Smooth muscle cell (in vitro differentiated cells): Measurements from ENCODE around the gene CDC7. TPM values are rescaled to one million over a fixed set of nuclear protein-coding genes. Genes with fewer than 3 reads are reported as not detected.

ENCODE experiments used
- DNase-seq: peaks from one replicate; lab custom pipeline; 2025; ENCODE audit not compliant: unreplicated experiment; lab: John Stamatoyannopoulos, UW
- H2AFZ ChIP-seq: fragments of 200-600 bp; sonication (generic); 2 replicates; pipeline ENCODE4 v1.6.0; 2016; ENCODE audit warnings: antibody characterized with exemption, low read depth, mild to moderate bottlenecking
- H3F3A ChIP-seq: fragments of 200-600 bp; sonication (generic); 2 replicates; pipeline ENCODE4 v1.6.0; 2017; ENCODE audit warnings: antibody characterized with exemption, low read depth
- H3K27ac ChIP-seq: fragments of 200-600 bp; sonication (generic); 2 replicates; pipeline ENCODE4 v1.5.1; 2016; ENCODE audit warnings: low read depth, mild to moderate bottlenecking
- H3K27me3 ChIP-seq: fragments of 200-600 bp; sonication (generic); 2 replicates; pipeline ENCODE4 v1.6.1; 2016; ENCODE audit warnings: low read depth, mild to moderate bottlenecking
- H3K36me3 ChIP-seq: fragments of 200-600 bp; sonication (generic); 2 replicates; pipeline ENCODE4 v1.5.1; 2016; ENCODE audit warnings: low read depth
- H3K4me1 ChIP-seq: fragments of 200-600 bp; sonication (generic); 2 replicates; pipeline ENCODE4 v1.5.1; 2016; ENCODE audit warnings: low read depth
- H3K4me2 ChIP-seq: fragments of 200-600 bp; sonication (generic); 2 replicates; pipeline ENCODE4 v1.6.0; 2016; ENCODE audit warnings: mild to moderate bottlenecking
- H3K4me3 ChIP-seq: fragments of 200-600 bp; sonication (generic); 2 replicates; pipeline ENCODE4 v1.5.1; 2016; ENCODE audit warnings: mild to moderate bottlenecking
- H3K79me2 ChIP-seq: fragments of 200-600 bp; sonication (generic); 2 replicates; pipeline ENCODE4 v1.6.0; 2016; ENCODE audit warnings: low read depth, mild to moderate bottlenecking
- H3K9ac ChIP-seq: fragments of 200-600 bp; sonication (generic); 2 replicates; pipeline ENCODE4 v1.6.0; 2016; ENCODE audit warnings: low read depth
- H3K9me3 ChIP-seq: fragments of 200-600 bp; sonication (generic); replicated peaks from 2 replicates; pipeline ENCODE4 v1.5.1; 2016; ENCODE audit warnings: low read depth
- H4K20me1 ChIP-seq: fragments of 200-600 bp; sonication (generic); 2 replicates; pipeline ENCODE4 v1.6.0; 2016; ENCODE audit warnings: low read depth
- WGBS: methylation state at CpG from one replicate; pipeline ENCODE4 v1.1.7; 2016; ENCODE audit warnings: low lambda C conversion rate; 5-methylcytosine and 5-hydroxymethylcytosine counted together
- polyA plus RNA-seq: library from polyadenylated mRNA; unstranded; fragments of >200 nt; fragmentation: Nextera tagmentation; extraction: Ambion mirVana; gene quantifications from 2 replicates; pipeline ENCODE4 v1.2.1, GENCODE V29; 2016
- total RNA-seq: library from RNA; depleted of rRNA; stranded (reverse); fragments of >200 nt; gene quantifications from 2 replicates; pipeline ENCODE4 v1.2.3, GENCODE V29; 2014
- TF ChIP-seq, protein P1 (sequence below): fragments of 200-600 bp; sonication (generic); IDR thresholded peaks from 2 replicates; pipeline ENCODE4 v1.5.1; 2017; ENCODE audit warnings: borderline replicate concordance, mild to moderate bottlenecking, antibody characterized with exemption; ENCODE audit not compliant: insufficient read depth, poor library complexity, severe bottlenecking

CDC7 gene
- total and polyA plus RNA-seq, 2 experiments from 2014 or later: 10.1 to 11.2 TPM

DNA sequence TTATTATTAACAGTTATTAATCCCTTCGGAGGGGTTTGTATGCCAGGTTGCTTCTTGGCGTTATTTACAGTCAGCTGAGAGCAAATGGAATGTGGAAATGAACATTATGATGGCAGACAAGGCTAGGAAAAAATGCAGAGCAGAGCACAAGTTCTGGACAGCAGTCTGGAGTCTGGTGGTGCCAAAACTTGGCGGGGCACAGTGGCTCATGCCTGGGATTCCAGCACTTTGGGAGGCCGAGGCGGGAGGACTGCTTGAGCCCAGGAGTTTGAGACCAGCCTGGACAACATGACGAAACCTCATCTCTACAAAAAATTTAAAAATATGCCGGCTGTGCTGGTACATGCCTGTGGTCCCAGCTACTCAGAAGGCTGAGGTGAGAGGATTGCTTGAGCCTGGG, 67.6 kb downstream of the CDC7 start:
- no peak for DNase-seq
- Histone ChIP-seq H2AFZ (no peak overlapping the region), H3K9ac (no peak overlapping the region), H3K4me3 (no peak overlapping the region), H3K4me1 (peaks cover 9% of the 10 kb centered on the region), H3K27me3 (no peaks in the 10 kb centered on the region), H3K4me2 (no peak overlapping the region), H4K20me1 (no peaks in the 10 kb centered on the region), H3K79me2 (no peaks in the 10 kb centered on the region), H3F3A (peaks cover 4% of the 10 kb centered on the region), H3K36me3 (no peaks in the 10 kb centered on the region), H3K9me3 (no peaks in the 10 kb centered on the region), H3K27ac (no peak overlapping the region)
- TF ChIP-seq, protein P1, sequence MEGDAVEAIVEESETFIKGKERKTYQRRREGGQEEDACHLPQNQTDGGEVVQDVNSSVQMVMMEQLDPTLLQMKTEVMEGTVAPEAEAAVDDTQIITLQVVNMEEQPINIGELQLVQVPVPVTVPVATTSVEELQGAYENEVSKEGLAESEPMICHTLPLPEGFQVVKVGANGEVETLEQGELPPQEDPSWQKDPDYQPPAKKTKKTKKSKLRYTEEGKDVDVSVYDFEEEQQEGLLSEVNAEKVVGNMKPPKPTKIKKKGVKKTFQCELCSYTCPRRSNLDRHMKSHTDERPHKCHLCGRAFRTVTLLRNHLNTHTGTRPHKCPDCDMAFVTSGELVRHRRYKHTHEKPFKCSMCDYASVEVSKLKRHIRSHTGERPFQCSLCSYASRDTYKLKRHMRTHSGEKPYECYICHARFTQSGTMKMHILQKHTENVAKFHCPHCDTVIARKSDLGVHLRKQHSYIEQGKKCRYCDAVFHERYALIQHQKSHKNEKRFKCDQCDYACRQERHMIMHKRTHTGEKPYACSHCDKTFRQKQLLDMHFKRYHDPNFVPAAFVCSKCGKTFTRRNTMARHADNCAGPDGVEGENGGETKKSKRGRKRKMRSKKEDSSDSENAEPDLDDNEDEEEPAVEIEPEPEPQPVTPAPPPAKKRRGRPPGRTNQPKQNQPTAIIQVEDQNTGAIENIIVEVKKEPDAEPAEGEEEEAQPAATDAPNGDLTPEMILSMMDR: no peak
- 97% methylated on average over 7 of the region's 7 CpGs for WGBS

DNA sequence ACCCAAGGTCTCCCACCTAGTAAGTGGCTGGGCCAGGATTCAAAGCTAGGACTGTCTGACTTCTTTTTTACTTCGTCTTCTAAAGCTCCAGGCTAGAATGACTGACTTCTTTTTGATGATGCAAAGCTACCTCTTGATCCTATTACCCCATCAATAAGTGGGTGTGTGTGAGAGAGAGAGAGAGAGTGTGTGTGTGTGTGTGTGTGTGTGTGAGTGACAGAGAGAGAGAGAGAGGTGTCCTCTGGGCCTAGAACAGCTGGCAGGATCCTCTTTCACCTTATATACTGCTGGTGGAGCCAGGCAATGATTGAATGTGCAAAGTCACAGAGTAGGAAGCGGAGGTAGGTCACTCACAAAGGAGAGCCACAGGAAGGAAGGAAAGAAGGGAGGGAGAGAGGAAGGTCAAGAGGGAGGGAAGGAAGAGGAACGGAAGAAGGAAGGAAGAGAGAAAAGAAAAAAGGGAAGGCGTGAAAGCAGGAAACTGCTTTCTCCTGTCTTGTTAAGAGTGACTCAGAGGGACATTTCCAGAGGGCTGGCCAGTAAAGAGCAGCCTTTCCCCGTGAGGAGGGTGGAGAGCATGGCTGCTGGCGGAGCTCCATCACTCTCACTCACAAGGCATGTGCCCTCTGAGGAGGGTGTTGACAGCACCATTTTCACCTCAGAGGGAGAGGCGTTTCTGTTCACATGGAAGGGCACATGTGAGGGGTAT, 68.9 kb downstream of the CDC7 start:
- peak overlapping the region; percentile 52 for H2AFZ ChIP-seq
- no peak overlapping the region for H3K9ac ChIP-seq
- WGBS: 36% methylated on average over 7 of the region's 7 CpGs

DNA sequence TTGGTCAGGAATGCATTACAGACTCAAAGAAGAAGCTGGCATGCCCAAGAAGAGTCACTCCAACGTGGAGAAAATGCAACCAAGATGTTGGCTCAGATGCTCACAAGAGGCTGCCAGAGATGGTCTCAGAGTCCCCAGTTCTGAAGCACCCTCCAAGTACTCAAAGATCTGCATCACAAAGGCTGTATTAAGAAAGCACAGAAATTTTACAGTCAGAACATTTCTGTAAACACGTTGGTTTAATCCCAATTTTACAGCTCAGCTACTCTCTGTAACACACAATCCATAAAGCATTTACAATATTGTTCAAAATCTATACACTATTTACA, 69.4 kb downstream of the CDC7 start:
- H4K20me1 ChIP-seq: no peaks in the 10 kb centered on the region
- H3K4me3 ChIP-seq: no peak overlapping the region
- no peak overlapping the region for H2AFZ ChIP-seq
- H3K79me2 ChIP-seq: no peaks in the 10 kb centered on the region
- peaks cover 4% of the 10 kb centered on the region for H3F3A ChIP-seq
- no peaks in the 10 kb centered on the region for H3K27me3 ChIP-seq
- no peak for DNase-seq
- H3K9ac ChIP-seq: no peak overlapping the region
- H3K4me1 ChIP-seq: peaks cover 6% of the 10 kb centered on the region
- no peak overlapping the region for H3K4me2 ChIP-seq
- TF ChIP-seq, protein P1: no peak
- no peak overlapping the region for H3K27ac ChIP-seq
- H3K9me3 ChIP-seq: no peaks in the 10 kb centered on the region
- no peaks in the 10 kb centered on the region for H3K36me3 ChIP-seq
- whole genome bisulfite sequencing: 29% methylated on average over 2 of the region's 2 CpGs

More for the DNA sequence above, 68.9 kb downstream of the CDC7 start:
- Histone ChIP-seq H3K27me3 (no peaks in the 10 kb centered on the region), H3K79me2 (no peaks in the 10 kb centered on the region), H3K4me3 (no peak overlapping the region), H3K27ac (peak overlapping the region; percentile 70), H4K20me1 (no peaks in the 10 kb centered on the region), H3K9me3 (no peaks in the 10 kb centered on the region), H3K36me3 (no peaks in the 10 kb centered on the region), H3K4me1 (peaks cover 9% of the 10 kb centered on the region), H3F3A (peaks cover 4% of the 10 kb centered on the region), H3K4me2 (no peak overlapping the region)
- DNase-seq: peak; percentile 19
- TF ChIP-seq, protein P1: no peak

DNA sequence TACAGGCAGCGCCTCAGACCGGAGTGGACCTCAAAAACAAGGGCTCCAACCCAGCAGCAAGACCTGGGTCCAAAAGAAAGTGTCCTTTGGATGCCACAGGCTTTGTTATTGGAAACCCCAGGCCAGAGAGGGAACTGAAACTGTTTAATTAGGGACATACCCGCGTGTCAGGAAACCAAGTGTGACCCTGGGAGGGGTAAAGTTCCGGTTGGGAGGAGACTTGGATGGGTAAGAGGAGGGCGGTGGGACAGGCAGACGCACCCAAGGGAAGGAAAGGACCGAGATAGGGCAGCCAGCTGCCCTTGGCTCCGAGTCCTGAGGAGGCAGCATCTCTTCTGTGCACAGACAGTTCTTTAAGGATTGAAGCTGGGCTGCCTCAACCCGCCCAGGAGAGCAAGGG, 71.4 kb downstream of the CDC7 start:
- Histone ChIP-seq H3K4me3 (no peak overlapping the region), H3K36me3 (no peaks in the 10 kb centered on the region), H3F3A (peaks cover 11% of the 10 kb centered on the region), H2AFZ (no peak overlapping the region), H3K27me3 (no peaks in the 10 kb centered on the region), H3K4me1 (peaks cover 4% of the 10 kb centered on the region), H3K79me2 (no peaks in the 10 kb centered on the region), H3K4me2 (no peak overlapping the region), H4K20me1 (no peaks in the 10 kb centered on the region), H3K27ac (no peak overlapping the region), H3K9me3 (no peaks in the 10 kb centered on the region), H3K9ac (no peak overlapping the region)
- 81% methylated on average over 10 of the region's 10 CpGs for WGBS
- no peak for DNase-seq
- TF ChIP-seq, protein P1: no peak
